ENCODE data around the gene VKORC1. TPM values are rescaled to one million over a fixed set of nuclear protein-coding genes. Genes with fewer than 3 reads are reported as not detected.

Gene VKORC1
- total and polyA plus RNA-seq, 2 experiments from 2014 or later, result 89.6 to 100 TPM

GRCh38 chr16:31084584-31085302 is 9.9 kb downstream of the VKORC1 start:
- Histone ChIP-seq H3F3A (replicated peaks; ENCODE audit: low read depth) (no peaks in the 10 kb centered on the region), H3K27me3 (ENCODE audit: insufficient read depth) (no peaks in the 10 kb centered on the region), H3K4me3 (no peak overlapping the region), H3K36me3 (ENCODE audit: insufficient read depth) (no peaks in the 10 kb centered on the region), H2AFZ (no peak overlapping the region), H3K4me1 (ENCODE audit: insufficient read depth) (no peaks in the 10 kb centered on the region), H4K20me1 (replicated peaks; ENCODE audit: insufficient read depth) (no peaks in the 10 kb centered on the region; the same call in 1 of the 2 replicates), H3K79me2 (replicated peaks; ENCODE audit: insufficient read depth) (no peaks in the 10 kb centered on the region), H3K4me2 (no peak overlapping the region), H3K27ac (ENCODE audit: low read depth) (no peak overlapping the region), H3K9me2 (ENCODE audit: insufficient read depth) (no peaks in the 10 kb centered on the region)
- Mint-ChIP-seq H3K4me1 (peaks cover 5% of the 10 kb centered on the region; the same call in 1 of the 3 replicates), H3K27me3 (ENCODE audit: insufficient read depth, low read depth, poor library complexity) (peaks cover 14% of the 10 kb centered on the region), H3K27ac (no peak overlapping the region), H3K4me3 (no peak overlapping the region), H3K36me3 (ENCODE audit: low read depth) (peaks cover 25% of the 10 kb centered on the region), H3K9me3 (no peaks in the 10 kb centered on the region)
- no peak; the same call in 2 of the 3 replicates for ATAC-seq
- DNase-seq (ENCODE audit: low spot score), result no peak
- TF ChIP-seq ZNF462 (CRISPR knock-in tag; IDR thresholded peaks at IDR 0.05), result no peak

GRCh38 chr16:31083981-31084380 is 10.6 kb downstream of the VKORC1 start:
- H3K36me3 ChIP-seq (ENCODE audit: insufficient read depth), result no peaks in the 10 kb centered on the region
- no peak overlapping the region for H3K4me2 ChIP-seq
- H3K27me3 Mint-ChIP-seq (ENCODE audit: insufficient read depth, low read depth, poor library complexity), result peaks cover 12% of the 10 kb centered on the region
- ATAC-seq (no peak), DNase-seq (ENCODE audit: low spot score) (no peak)
- no peak overlapping the region for H3K4me3 ChIP-seq
- no peak overlapping the region for H3K27ac Mint-ChIP-seq
- H3K4me1 ChIP-seq (ENCODE audit: insufficient read depth), result no peaks in the 10 kb centered on the region
- H3K4me1 Mint-ChIP-seq, result peaks cover 5% of the 10 kb centered on the region; the same call in 1 of the 3 replicates
- H3K79me2 ChIP-seq (replicated peaks; ENCODE audit: insufficient read depth), result no peaks in the 10 kb centered on the region
- no peaks in the 10 kb centered on the region for H3F3A ChIP-seq (replicated peaks; ENCODE audit: low read depth)
- no peak overlapping the region for H3K27ac ChIP-seq (ENCODE audit: low read depth)
- no peaks in the 10 kb centered on the region for H3K27me3 ChIP-seq (ENCODE audit: insufficient read depth)
- H3K4me3 Mint-ChIP-seq, result no peak overlapping the region
- no peaks in the 10 kb centered on the region; the same call in 1 of the 2 replicates for H4K20me1 ChIP-seq (replicated peaks; ENCODE audit: insufficient read depth)
- H3K36me3 Mint-ChIP-seq (ENCODE audit: low read depth), result peaks cover 28% of the 10 kb centered on the region
- no peaks in the 10 kb centered on the region for H3K9me3 Mint-ChIP-seq
- no peaks in the 10 kb centered on the region for H3K9me2 ChIP-seq (ENCODE audit: insufficient read depth)
- H2AFZ ChIP-seq, result no peak overlapping the region
- no peak for TF ChIP-seq STAT1 (IDR thresholded peaks at IDR 0.05; ENCODE audit: unreplicated experiment)
- no peak for TF ChIP-seq ETS1 (IDR thresholded peaks at IDR 0.05)
- no peak for TF ChIP-seq NANOG (IDR thresholded peaks at IDR 0.05; ENCODE audit: borderline replicate concordance)
- no peak for TF ChIP-seq ZNF462 (CRISPR knock-in tag; IDR thresholded peaks at IDR 0.05)

Measured in GM23338 (cell line).